ENCODE results near the gene FAM221B. TPM values are rescaled to one million over a fixed set of nuclear protein-coding genes. Genes with fewer than 3 reads are reported as not detected.

Gene FAM221B
- polyA plus RNA-seq, 4 donors: 0.09 TPM; not detected in 3

GRCh38 chr9:35781066-35781465 lies 47.5 kb downstream of the FAM221B start:
- no peaks in the 10 kb centered on the region for H3K9me3 ChIP-seq (ENCODE audit: control insufficient read depth in 2 of 2, insufficient read depth in 1 of 2, low read depth in 1 of 2, low read length in 1 of 2)
- H3K27me3 ChIP-seq (ENCODE audit: control insufficient read depth in 3 of 3, insufficient read depth in 3 of 3, low read length in 3 of 3): no peaks in the 10 kb centered on the region
- 74 to 91% (median 82%) methylated on average over 2 of the region's 2 CpGs for WGBS, 3 donors
- DNase-seq (no peak), FAIRE-seq (no peak)
- no peak overlapping the region for H3K4me3 ChIP-seq (ENCODE audit: low read depth in 1 of 3, low read length in 3 of 3)
- H3K27ac ChIP-seq (ENCODE audit: low read depth in 1 of 3, low read length in 2 of 3): no peak overlapping the region
- H3K4me1 ChIP-seq (ENCODE audit: control insufficient read depth in 3 of 3, insufficient read depth in 2 of 3, low read depth in 1 of 3, low read length in 2 of 3): no peaks in the 10 kb centered on the region
- peaks cover 0 to 12% (median 5%) of the 10 kb centered on the region in 3 donors for H3K36me3 ChIP-seq (ENCODE audit: control insufficient read depth in 3 of 3, insufficient read depth in 2 of 3, low read depth in 1 of 3, low read length in 3 of 3)

- DNase-seq: no peak
- no peak for FAIRE-seq
- 90 to 94% (median 92%) methylated on average over 3 of the region's 3 CpGs for WGBS, 3 donors
- H3K4me3 ChIP-seq (ENCODE audit: low read depth in 1 of 3, low read length in 3 of 3): no peak overlapping the region
- H3K27me3 ChIP-seq (ENCODE audit: control insufficient read depth in 3 of 3, insufficient read depth in 3 of 3, low read length in 3 of 3): no peaks in the 10 kb centered on the region
- H3K9me3 ChIP-seq (ENCODE audit: control insufficient read depth in 2 of 2, insufficient read depth in 1 of 2, low read depth in 1 of 2, low read length in 1 of 2): no peaks in the 10 kb centered on the region
- H3K27ac ChIP-seq (ENCODE audit: low read depth in 1 of 3, low read length in 2 of 3): no peak overlapping the region
- peaks cover 0 to 5% (median 2%) of the 10 kb centered on the region in 3 donors for H3K36me3 ChIP-seq (ENCODE audit: control insufficient read depth in 3 of 3, insufficient read depth in 2 of 3, low read depth in 1 of 3, low read length in 3 of 3)
- H3K4me1 ChIP-seq (ENCODE audit: control insufficient read depth in 3 of 3, insufficient read depth in 2 of 3, low read depth in 1 of 3, low read length in 2 of 3): peaks cover 0 to 8% (median 0%) of the 10 kb centered on the region in 3 donors
Observed at GRCh38 chr9:35778496-35778895, 50.0 kb downstream of the FAM221B start.

GRCh38 chr9:35776018-35776417 lies 52.5 kb downstream of the FAM221B start:
- H3K27ac ChIP-seq (ENCODE audit: low read depth in 1 of 3, low read length in 2 of 3): no peak overlapping the region
- DNase-seq (no peak), FAIRE-seq (no peak)
- H3K27me3 ChIP-seq (ENCODE audit: control insufficient read depth in 3 of 3, insufficient read depth in 3 of 3, low read length in 3 of 3): no peaks in the 10 kb centered on the region
- H3K9me3 ChIP-seq (ENCODE audit: control insufficient read depth in 2 of 2, insufficient read depth in 1 of 2, low read depth in 1 of 2, low read length in 1 of 2): no peaks in the 10 kb centered on the region
- peaks cover 0 to 9% (median 2%) of the 10 kb centered on the region in 3 donors for H3K36me3 ChIP-seq (ENCODE audit: control insufficient read depth in 3 of 3, insufficient read depth in 2 of 3, low read depth in 1 of 3, low read length in 3 of 3)
- no peak overlapping the region for H3K4me3 ChIP-seq (ENCODE audit: low read depth in 1 of 3, low read length in 3 of 3)
- 79 to 82% (median 79%) methylated on average over 4 of the region's 4 CpGs for WGBS, 3 donors
- peaks cover 0 to 22% (median 4%) of the 10 kb centered on the region in 3 donors for H3K4me1 ChIP-seq (ENCODE audit: control insufficient read depth in 3 of 3, insufficient read depth in 2 of 3, low read depth in 1 of 3, low read length in 2 of 3)

DNA sequence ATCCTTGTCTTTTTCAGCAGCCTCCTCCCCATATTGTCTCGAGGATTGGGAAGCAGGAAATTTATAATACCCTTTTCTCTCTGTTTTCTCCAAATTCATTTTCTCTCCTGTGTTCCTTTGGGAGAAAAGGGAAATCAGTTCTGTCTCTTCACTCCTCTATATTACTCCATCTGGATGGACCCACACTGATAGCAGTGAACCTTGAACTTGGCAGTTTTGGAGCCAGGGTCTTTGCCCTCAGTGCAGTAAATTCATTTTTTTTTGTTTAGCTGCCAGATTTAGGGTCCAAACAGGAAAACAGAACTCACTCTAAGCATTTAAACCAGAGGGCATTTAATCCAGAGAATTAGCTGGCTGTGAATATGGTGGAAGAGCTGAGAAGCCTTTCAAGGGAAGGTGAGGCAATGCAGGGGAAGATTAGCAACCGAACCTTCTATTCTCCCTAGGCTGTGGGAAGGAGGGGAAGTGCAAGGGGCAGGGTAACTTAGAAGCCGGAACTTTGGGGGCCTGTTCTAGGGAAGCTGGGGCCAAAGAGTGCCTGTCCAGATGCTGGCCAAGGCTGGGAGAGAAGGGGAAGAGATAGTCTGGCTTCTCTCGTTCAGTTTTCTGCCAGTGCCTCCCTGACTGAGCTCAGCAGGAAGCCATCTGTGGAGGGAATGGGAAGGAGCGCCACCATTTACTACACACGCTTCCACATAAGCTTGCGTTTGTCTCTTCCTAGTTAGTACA lies 53.5 kb downstream of the FAM221B start:
- 57 to 74% (median 72%) methylated on average over 7 of the region's 7 CpGs for WGBS, 3 donors
- Histone ChIP-seq H3K4me3 (ENCODE audit: low read depth in 1 of 3, low read length in 3 of 3) (no peak overlapping the region), H3K27ac (ENCODE audit: low read depth in 1 of 3, low read length in 2 of 3) (peak overlapping the region in 1 of 3 donors; percentile 57), H3K4me1 (ENCODE audit: control insufficient read depth in 3 of 3, insufficient read depth in 2 of 3, low read depth in 1 of 3, low read length in 2 of 3) (peaks cover 2 to 29% (median 8%) of the 10 kb centered on the region in 3 donors), H3K9me3 (ENCODE audit: control insufficient read depth in 2 of 2, insufficient read depth in 1 of 2, low read depth in 1 of 2, low read length in 1 of 2) (no peaks in the 10 kb centered on the region), H3K27me3 (ENCODE audit: control insufficient read depth in 3 of 3, insufficient read depth in 3 of 3, low read length in 3 of 3) (no peaks in the 10 kb centered on the region), H3K36me3 (ENCODE audit: control insufficient read depth in 3 of 3, insufficient read depth in 2 of 3, low read depth in 1 of 3, low read length in 3 of 3) (peaks cover 0 to 9% (median 2%) of the 10 kb centered on the region in 3 donors)
- FAIRE-seq (no peak), DNase-seq (peak in 1 of 2 donors; percentile 42)

DNA sequence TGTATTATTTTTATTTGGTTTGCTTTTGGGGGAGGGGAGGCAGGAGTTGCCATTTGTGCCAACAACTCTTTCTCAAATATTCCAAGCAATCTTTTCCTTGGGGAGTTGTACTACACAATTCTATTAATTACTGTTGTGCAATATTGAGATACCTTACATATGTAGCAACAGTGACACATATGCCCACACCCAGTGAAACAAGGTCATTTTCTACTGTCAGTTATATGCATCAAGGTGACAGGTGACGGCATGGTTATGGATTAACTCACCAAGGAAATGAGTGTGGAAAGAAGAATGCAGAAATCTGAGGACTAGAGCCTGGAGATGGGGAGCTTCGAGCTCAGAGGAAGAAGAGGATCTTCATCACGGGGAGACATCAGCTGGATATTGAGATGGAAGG lies 56.6 kb downstream of the FAM221B start:
- WGBS, 3 donors: 19 to 56% (median 38%) methylated on average over 3 of the region's 3 CpGs
- no peaks in the 10 kb centered on the region for H3K9me3 ChIP-seq (ENCODE audit: control insufficient read depth in 2 of 2, insufficient read depth in 1 of 2, low read depth in 1 of 2, low read length in 1 of 2)
- no peaks in the 10 kb centered on the region for H3K27me3 ChIP-seq (ENCODE audit: control insufficient read depth in 3 of 3, insufficient read depth in 3 of 3, low read length in 3 of 3)
- H3K4me3 ChIP-seq (ENCODE audit: low read depth in 1 of 3, low read length in 3 of 3): no peak overlapping the region
- H3K4me1 ChIP-seq (ENCODE audit: control insufficient read depth in 3 of 3, insufficient read depth in 2 of 3, low read depth in 1 of 3, low read length in 2 of 3): peaks cover 2 to 29% (median 8%) of the 10 kb centered on the region in 3 donors
- DNase-seq (peak; percentile 88 to 95), FAIRE-seq (no peak)
- peaks cover 0 to 9% (median 0%) of the 10 kb centered on the region in 3 donors for H3K36me3 ChIP-seq (ENCODE audit: control insufficient read depth in 3 of 3, insufficient read depth in 2 of 3, low read depth in 1 of 3, low read length in 3 of 3)
- peak overlapping the region; percentile 54 to 78 (median 69) for H3K27ac ChIP-seq (ENCODE audit: low read depth in 1 of 3, low read length in 2 of 3)

- 3 to 43% (median 32%) methylated on average over 1 of the region's 1 CpG for WGBS, 3 donors
- H3K9me3 ChIP-seq (ENCODE audit: control insufficient read depth in 2 of 2, insufficient read depth in 1 of 2, low read depth in 1 of 2, low read length in 1 of 2): no peaks in the 10 kb centered on the region
- no peaks in the 10 kb centered on the region for H3K27me3 ChIP-seq (ENCODE audit: control insufficient read depth in 3 of 3, insufficient read depth in 3 of 3, low read length in 3 of 3)
- peak overlapping the region; percentile 45 to 78 (median 62) for H3K27ac ChIP-seq (ENCODE audit: low read depth in 1 of 3, low read length in 2 of 3)
- H3K4me1 ChIP-seq (ENCODE audit: control insufficient read depth in 3 of 3, insufficient read depth in 2 of 3, low read depth in 1 of 3, low read length in 2 of 3): peaks cover 2 to 29% (median 8%) of the 10 kb centered on the region in 3 donors
- DNase-seq (peak; percentile 56 to 70), FAIRE-seq (no peak)
- peaks cover 0 to 9% (median 0%) of the 10 kb centered on the region in 3 donors for H3K36me3 ChIP-seq (ENCODE audit: control insufficient read depth in 3 of 3, insufficient read depth in 2 of 3, low read depth in 1 of 3, low read length in 3 of 3)
- H3K4me3 ChIP-seq (ENCODE audit: low read depth in 1 of 3, low read length in 3 of 3): no peak overlapping the region
Observed at GRCh38 chr9:35771534-35771933, 57.0 kb downstream of the FAM221B start.

- no peaks in the 10 kb centered on the region for H3K27me3 ChIP-seq (ENCODE audit: control insufficient read depth in 3 of 3, insufficient read depth in 3 of 3, low read length in 3 of 3)
- no peak overlapping the region for H3K4me3 ChIP-seq (ENCODE audit: low read depth in 1 of 3, low read length in 3 of 3)
- no peaks in the 10 kb centered on the region for H3K9me3 ChIP-seq (ENCODE audit: control insufficient read depth in 2 of 2, insufficient read depth in 1 of 2, low read depth in 1 of 2, low read length in 1 of 2)
- peak overlapping the region; percentile 43 to 78 (median 62) for H3K27ac ChIP-seq (ENCODE audit: low read depth in 1 of 3, low read length in 2 of 3)
- peaks cover 2 to 29% (median 8%) of the 10 kb centered on the region in 3 donors for H3K4me1 ChIP-seq (ENCODE audit: control insufficient read depth in 3 of 3, insufficient read depth in 2 of 3, low read depth in 1 of 3, low read length in 2 of 3)
- peak; percentile 7 to 30 for DNase-seq
- 13 to 27% (median 20%) methylated on average over 4 of the region's 4 CpGs for WGBS, 3 donors
- H3K36me3 ChIP-seq (ENCODE audit: control insufficient read depth in 3 of 3, insufficient read depth in 2 of 3, low read depth in 1 of 3, low read length in 3 of 3): peaks cover 0 to 9% (median 0%) of the 10 kb centered on the region in 3 donors
- FAIRE-seq: no peak
Observed at GRCh38 chr9:35771075-35771433, 57.5 kb downstream of the FAM221B start.

DNA sequence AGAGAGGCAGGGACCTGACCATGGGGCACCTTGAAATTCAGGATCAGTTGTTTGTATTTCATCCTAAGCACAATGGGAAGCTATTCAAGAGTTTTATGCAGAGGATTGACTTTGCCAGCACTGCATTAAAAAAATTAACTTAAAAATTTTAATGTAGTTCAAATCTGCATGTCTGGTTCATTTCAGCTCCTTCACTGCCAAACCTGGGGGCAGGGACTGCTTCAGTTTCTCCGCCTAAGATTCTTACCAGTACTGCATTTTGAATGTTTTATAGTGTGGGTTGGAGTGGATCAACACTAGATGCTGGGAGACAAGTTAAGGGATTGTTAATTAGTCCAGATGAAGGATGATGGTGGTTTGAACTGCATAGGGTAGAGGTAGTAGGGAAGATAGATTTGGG lies 58.8 kb downstream of the FAM221B start:
- Histone ChIP-seq H3K27me3 (ENCODE audit: control insufficient read depth in 3 of 3, insufficient read depth in 3 of 3, low read length in 3 of 3) (no peaks in the 10 kb centered on the region), H3K36me3 (ENCODE audit: control insufficient read depth in 3 of 3, insufficient read depth in 2 of 3, low read depth in 1 of 3, low read length in 3 of 3) (peaks cover 0 to 9% (median 0%) of the 10 kb centered on the region in 3 donors), H3K4me3 (ENCODE audit: low read depth in 1 of 3, low read length in 3 of 3) (no peak overlapping the region), H3K27ac (ENCODE audit: low read depth in 1 of 3, low read length in 2 of 3) (no peak overlapping the region), H3K9me3 (ENCODE audit: control insufficient read depth in 2 of 2, insufficient read depth in 1 of 2, low read depth in 1 of 2, low read length in 1 of 2) (no peaks in the 10 kb centered on the region), H3K4me1 (ENCODE audit: control insufficient read depth in 3 of 3, insufficient read depth in 2 of 3, low read depth in 1 of 3, low read length in 2 of 3) (peaks cover 2 to 23% (median 8%) of the 10 kb centered on the region in 3 donors)
- DNase-seq (no peak), FAIRE-seq (no peak)
- WGBS, 3 donors: 91 to 100% (median 100%) methylated on average over 1 of the region's 1 CpG
